ENCODE measurements around the gene PBXIP1.

Gene PBXIP1

DNA sequence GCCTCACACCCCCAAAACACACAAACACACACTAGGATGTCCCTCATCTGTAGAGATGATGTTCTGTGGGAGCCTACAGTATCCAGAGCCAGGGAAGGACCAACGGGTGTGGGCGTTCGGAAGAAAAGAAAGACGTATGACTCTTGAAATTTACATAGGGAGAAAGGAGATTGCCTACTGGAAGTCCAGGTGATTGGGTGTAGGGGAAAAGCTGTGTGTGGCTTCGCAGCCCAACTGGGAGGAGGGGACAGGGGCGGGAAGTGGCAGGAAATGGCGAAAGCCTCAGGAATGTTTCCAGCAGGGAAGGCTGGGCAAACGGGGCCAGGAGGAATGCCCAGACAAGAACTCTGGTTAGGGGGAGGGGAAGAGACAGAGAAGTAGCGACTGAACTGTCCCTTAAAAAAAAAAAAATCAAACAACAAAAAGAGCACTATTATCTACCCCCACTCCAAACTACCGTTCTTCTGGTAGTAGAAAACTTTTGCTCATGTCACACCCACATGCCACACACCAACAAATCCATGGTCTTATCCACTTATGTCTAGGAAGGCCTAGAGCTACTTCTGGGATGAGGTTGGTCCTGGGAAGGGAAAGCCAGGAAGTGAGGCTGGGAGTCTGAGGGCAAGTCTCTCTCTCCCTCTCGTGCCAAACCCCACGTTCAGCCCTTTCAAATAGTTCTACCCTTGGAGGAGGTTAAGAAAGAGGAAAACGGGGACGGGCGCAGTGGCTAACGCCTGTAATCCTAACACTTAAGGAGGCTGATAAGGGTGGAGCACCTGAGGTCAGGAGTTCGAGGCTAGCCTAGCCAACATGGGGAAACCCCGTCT lies 16.8 kb upstream of the PBXIP1 start:
- no peak for DNase-seq

DNA sequence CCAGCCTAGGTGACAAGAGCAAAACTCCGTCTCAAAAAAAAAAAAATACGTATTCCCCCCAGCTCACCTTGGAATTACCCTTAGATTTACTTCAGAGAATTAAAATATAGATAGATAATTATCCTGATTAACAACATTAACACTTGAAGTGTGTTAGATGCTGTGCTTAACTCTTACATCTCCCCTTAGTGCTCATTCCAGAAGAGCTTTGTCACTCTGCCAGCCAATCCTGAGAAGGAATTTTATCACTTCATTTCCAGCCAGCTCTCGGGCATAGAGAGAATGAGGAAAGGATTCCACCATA lies 16.3 kb upstream of the PBXIP1 start:
- no peak for DNase-seq

GRCh38 chr1:154971341-154971998 lies 15.6 kb upstream of the PBXIP1 start:
- no peak for DNase-seq

DNA sequence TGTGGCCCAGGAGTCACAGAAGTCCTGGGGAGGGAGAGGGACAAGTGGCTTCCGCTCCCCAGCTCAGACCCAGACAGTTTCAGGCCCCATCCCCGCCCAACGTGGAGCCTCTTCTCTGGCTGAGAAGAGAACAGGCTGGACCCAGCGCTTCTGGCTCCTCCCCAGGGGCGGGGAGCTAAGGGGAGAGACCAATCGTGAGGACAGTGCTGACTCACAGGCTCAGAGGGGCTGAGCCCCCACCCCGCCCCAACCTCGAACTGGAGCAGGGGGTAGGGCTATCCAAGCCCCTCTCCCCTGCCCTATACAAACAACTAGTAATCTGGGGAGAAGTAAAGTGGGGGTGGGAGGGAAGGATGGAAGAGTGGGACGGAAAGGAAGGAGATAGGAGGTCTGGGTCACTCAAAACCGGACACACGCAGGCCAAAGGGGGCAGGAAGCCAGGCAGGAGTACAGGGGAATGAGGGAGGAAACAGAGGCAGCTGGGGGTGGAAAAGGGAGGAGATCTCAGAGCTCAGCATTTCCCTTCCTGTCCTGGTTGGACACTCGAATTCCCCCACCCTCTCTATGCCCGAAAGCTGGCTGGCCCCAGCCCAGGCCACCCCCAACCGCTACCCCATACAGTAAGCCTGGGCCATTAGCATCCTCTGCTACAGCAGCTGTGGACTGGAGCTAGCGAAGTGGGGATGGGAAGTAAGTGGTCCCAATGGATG lies 14.9 kb upstream of the PBXIP1 start, which contains the start of gene SHC1:
Gene SHC1, minus strand, starts transcription at position 117 of the 710 bp plus-strand sequence. CDS start 221 bp downstream, outside the sequence.
- peak; percentile 56 for DNase-seq

- no peak for DNase-seq
Measured at GRCh38 chr1:154969860-154970452, 14.1 kb upstream of the PBXIP1 start.

GRCh38 chr1:154969246-154969645 lies 13.3 kb upstream of the PBXIP1 start:
- DNase-seq, result no peak

DNA sequence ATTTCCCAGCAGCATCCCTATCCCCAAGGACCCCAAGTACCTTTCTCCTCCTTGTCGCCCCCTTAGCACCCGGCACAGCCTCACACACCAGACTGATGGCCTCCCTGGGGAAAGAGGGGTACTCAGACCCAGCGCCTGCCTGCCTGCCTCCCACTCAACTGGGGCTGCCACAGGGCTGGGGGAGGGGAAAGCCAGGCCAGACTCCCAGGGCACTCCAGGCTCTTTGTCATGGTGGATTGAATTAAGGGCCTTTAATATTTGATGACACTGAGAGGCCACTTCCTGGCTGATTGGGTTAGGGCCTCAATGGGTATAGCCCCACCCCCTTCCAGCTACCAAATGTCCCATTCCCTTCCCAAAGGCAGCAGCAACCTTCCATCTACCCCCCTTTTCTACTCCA lies 12.8 kb upstream of the PBXIP1 start:
- DNase-seq, result no peak

DNA sequence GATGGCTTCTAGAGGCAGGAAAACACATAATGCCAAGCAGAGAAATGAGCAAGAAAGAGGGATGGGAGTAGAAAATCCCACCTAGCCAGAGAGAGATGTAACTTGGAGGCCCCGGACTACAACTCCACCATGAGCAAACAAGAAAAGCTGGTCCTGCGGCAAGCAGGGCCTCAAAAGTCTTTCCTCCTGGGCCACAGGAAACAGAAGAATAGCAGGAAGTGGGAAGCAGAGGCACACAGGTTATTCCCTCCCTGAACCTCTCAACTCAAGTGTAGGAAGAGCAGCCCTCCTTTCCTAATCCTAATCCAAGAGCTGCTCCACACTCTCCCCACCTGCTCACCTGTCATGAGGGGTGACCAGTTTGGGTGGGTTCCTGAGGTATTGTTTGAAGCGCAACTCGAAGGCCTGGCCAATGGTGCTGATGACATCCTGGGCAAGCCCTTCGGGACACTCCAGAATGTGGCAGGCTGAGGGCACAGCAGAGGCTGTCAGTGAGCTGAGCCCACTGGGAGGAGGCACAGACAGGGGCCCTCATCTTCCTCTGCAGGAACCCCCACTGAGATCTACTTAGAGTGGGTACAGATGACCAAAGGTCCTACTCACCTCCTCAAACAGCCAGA lies 11.5 kb upstream of the PBXIP1 start:
- DNase-seq, result no peak

GRCh38 chr1:154966111-154966510 lies 10.2 kb upstream of the PBXIP1 start:
- no peak for DNase-seq

DNA sequence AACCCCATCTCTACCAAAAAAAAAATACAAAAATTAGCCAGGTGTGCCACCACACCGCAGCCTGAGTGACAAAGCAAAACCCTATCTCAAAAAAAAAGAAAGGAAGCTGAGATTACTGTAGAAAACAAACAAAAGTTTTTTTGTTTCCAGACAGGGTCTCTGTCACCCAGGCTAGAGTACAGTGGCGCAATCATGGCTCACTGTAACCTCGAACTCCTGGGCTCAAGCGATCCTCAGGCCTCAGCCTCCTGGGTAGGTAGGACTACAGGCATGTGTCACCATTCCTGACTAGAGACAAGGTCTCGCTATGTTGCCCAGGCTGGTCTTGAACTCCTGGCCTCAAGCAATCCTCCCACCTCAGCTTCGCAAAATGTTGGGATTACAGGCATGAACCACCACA lies 8.5 kb upstream of the PBXIP1 start:
- no peak for DNase-seq

- no peak for DNase-seq
Measured at GRCh38 chr1:154963643-154964042, 7.7 kb upstream of the PBXIP1 start.

GRCh38 chr1:154962795-154963330 lies 7.0 kb upstream of the PBXIP1 start:
- no peak for DNase-seq

GRCh38 chr1:154962156-154962749 lies 6.4 kb upstream of the PBXIP1 start:
- no peak for DNase-seq

DNA sequence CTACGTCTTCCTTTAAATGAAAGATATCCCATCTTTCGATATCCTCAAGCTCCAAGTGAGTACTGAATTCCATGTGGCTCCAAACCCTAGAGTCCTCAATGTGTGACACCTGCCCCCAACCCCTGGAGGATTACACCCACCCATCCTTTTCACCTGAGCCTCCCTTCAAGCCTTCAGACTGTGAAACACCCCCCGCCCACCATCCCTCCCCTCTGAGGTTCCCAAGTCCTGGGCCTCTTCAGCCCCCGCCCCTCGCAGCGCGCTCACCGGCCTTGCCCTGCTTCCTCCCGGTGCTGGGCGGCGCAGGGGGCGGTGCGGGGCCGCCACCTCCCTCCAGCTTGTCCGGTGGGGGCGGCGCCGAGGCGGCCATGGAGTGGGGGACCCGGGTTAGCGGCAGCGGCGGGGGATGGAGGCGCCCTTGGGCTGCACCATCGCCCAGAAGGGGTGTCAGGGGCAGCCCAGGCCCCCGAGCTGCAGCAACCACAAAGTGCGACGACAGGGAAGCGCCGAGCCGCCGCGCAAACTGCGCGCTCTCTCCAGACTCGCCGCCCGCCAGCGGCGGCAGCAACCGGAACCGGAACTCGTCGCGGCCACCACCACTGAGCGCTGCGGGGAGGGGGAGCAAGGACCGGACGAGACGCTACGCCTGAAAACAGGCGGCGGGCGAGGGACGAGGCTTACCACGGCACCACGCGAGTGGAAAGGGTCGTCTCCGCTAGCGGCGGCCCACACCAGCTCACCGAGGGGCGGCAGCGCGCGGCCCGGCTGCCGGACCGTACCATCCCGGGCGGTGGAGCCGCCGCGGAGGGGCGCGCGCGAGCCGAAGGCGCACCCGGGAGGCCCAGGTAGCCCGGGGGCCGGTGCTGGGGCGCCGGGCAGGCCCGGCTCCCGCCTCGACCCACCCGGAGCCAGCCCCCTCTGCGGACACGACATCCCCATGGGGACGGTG lies 5.6 kb upstream of the PBXIP1 start, which contains the start of gene PYGO2:
Gene PYGO2, minus strand, starts transcription at position 576 of the 949 bp plus-strand sequence. Its CDS starts 206 bp downstream, at position 370.
- DNase-seq, result peak; percentile 84

GRCh38 chr1:154960446-154961136 lies 4.7 kb upstream of the PBXIP1 start:
- no peak for DNase-seq

GRCh38 chr1:154959426-154959780 lies 3.5 kb upstream of the PBXIP1 start:
- DNase-seq, result no peak

DNA sequence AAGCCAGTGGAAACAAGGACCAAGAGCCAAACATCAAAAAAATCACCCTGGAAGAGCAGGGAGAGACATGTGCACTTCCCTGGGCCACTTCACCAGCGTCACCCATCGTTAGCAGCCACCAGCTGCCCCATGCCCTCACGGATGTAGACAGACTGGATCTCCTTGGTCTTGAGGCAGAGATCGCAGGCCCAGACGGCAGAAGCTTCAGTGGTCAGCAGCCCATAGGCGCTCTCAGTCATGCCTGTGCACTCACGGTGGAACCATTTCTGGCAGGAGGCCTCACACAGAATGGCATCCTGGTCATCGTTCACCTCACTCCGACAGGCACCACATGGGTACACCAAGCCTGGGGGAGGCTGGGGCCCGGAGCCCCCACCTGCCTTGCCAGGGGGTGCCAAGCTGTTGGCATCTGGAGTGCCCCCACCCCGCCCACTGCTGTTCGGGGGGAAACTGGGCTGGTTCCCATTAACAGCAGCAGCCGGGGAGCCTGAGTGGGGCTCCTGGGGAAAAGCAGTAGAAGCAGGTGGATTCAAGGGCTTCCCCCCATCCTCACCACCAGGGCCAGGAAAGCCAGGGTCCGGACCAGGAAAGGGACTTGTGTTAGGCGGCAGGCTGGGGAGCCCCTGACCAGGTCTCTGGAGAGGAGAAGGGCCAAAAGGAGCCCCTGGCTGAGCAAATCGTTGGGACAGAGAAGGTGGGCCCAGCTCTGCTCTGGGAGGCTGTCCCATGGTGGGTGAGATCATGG lies 3.0 kb upstream of the PBXIP1 start:
- DNase-seq, result no peak

DNA sequence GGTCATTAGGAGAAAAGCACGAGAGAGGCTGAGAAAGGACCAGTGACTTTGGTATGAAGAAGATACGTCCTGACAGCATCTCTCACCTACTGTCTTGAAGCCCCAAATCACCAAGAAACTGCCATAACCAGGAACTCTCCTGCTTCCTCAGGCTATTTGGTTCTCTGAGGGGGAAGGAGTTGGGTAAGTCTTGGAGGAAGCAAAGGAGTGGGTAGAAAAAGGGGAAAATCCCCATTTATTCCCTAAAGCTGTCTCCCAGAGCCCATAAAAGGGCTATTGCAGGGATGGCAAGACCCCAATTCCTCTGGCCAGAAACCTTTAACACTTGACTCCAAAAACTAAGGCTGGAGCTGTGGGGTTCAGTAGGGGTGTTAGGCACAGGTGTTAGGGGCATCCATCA lies 2.1 kb upstream of the PBXIP1 start:
- no peak for DNase-seq

- no peak for DNase-seq
Measured at GRCh38 chr1:154957091-154957657, 1.3 kb upstream of the PBXIP1 start.

Data from CD4-positive, alpha-beta T cell treated with Interleukin-6 for 4 hours (primary cell).